Hepatocyte (in vitro differentiated cells): Measurements from ENCODE around the gene SAMD14. TPM values are rescaled to one million over a fixed set of nuclear protein-coding genes. Genes with fewer than 3 reads are reported as not detected.

Experiments used
- DNase-seq: peaks from one replicate; pipeline ENCODE4 v3.0.0-alpha.2; 2016; ENCODE audit warnings: low spot score
- H2AFZ ChIP-seq: fragments of 200-600 bp; sonication (generic); 2 replicates; pipeline ENCODE4 v1.6.0; 2016; ENCODE audit warnings: antibody characterized with exemption, mild to moderate bottlenecking
- H3K27ac ChIP-seq: fragments of 200-600 bp; sonication (generic); 2 replicates; pipeline ENCODE4 v1.5.1; 2016; ENCODE audit warnings: mild to moderate bottlenecking
- H3K27me3 ChIP-seq: fragments of 200-600 bp; sonication (generic); 2 replicates; pipeline ENCODE4 v1.6.1; 2016
- H3K36me3 ChIP-seq: fragments of 200-600 bp; sonication (generic); replicated peaks from 2 replicates; pipeline ENCODE4 v1.5.1; 2016; ENCODE audit warnings: low read depth; ENCODE audit not compliant: insufficient read depth
- H3K4me1 ChIP-seq: fragments of 200-600 bp; sonication (generic); 2 replicates; pipeline ENCODE4 v1.5.1; 2016; ENCODE audit warnings: mild to moderate bottlenecking, moderate library complexity; ENCODE audit not compliant: insufficient read depth
- H3K4me2 ChIP-seq: fragments of 200-600 bp; sonication (generic); 2 replicates; pipeline ENCODE4 v1.6.0; 2016
- H3K4me3 ChIP-seq: fragments of 200-600 bp; sonication (generic); 2 replicates; pipeline ENCODE4 v1.5.1; 2016; ENCODE audit warnings: mild to moderate bottlenecking
- H3K79me2 ChIP-seq: fragments of 200-600 bp; sonication (generic); 2 replicates; pipeline ENCODE4 v1.6.0; 2017; ENCODE audit warnings: mild to moderate bottlenecking
- H3K9me2 ChIP-seq: fragments of 200-600 bp; sonication (generic); replicated peaks from 2 replicates; pipeline ENCODE4 v1.6.0; 2017; ENCODE audit warnings: mild to moderate bottlenecking; ENCODE audit not compliant: insufficient read depth
- H3K9me3 ChIP-seq: fragments of 200-600 bp; sonication (generic); 2 replicates; pipeline ENCODE4 v1.5.1; 2016; ENCODE audit warnings: low read depth, mild to moderate bottlenecking
- H4K20me1 ChIP-seq: fragments of 200-600 bp; sonication (generic); 2 replicates; pipeline ENCODE4 v1.6.0; 2016; ENCODE audit warnings: mild to moderate bottlenecking; ENCODE audit not compliant: insufficient read depth, poor library complexity, severe bottlenecking
- EZH2 ChIP-seq: fragments of 200-600 bp; sonication (generic); IDR thresholded peaks from 2 replicates; pipeline ENCODE4 v1.6.1; 2016; ENCODE audit warnings: antibody characterized with exemption, mild to moderate bottlenecking, borderline replicate concordance
- EZH2phosphoT487 ChIP-seq: fragments of 200-600 bp; sonication (generic); IDR thresholded peaks from one replicate; pipeline ENCODE4 v1.6.1; 2018; ENCODE audit warnings: antibody characterized with exemption, mild to moderate bottlenecking, low read depth, moderate library complexity; ENCODE audit not compliant: unreplicated experiment, severe bottlenecking
- WGBS: methylation state at CpG from one replicate; pipeline ENCODE4 v1.1.6; 2016; ENCODE audit warnings: low lambda C conversion rate; ENCODE audit errors: missing lambda C conversion rate; 5-methylcytosine and 5-hydroxymethylcytosine counted together
- polyA plus RNA-seq: library from polyadenylated mRNA; unstranded; fragments of >200 nt; fragmentation: Nextera tagmentation; extraction: Ambion mirVana; gene quantifications from 2 replicates; pipeline ENCODE4 v1.2.1, GENCODE V29; 2016
- total RNA-seq: library from RNA; depleted of rRNA; stranded (reverse); fragments of >200 nt; gene quantifications from 2 replicates; pipeline ENCODE4 v1.2.3, GENCODE V29; 2014
- TF ChIP-seq, protein P1 (sequence below): fragments of 200-600 bp; sonication (generic); IDR thresholded peaks from 2 replicates; pipeline ENCODE4 v1.5.1; 2016; ENCODE audit warnings: antibody characterized with exemption, mild to moderate bottlenecking; ENCODE audit not compliant: poor library complexity

Gene SAMD14
- total RNA-seq (2.4 and 3.1 TPM in 2 replicates), polyA plus RNA-seq (3.1 and 4.2 TPM in 2 replicates)

DNA sequence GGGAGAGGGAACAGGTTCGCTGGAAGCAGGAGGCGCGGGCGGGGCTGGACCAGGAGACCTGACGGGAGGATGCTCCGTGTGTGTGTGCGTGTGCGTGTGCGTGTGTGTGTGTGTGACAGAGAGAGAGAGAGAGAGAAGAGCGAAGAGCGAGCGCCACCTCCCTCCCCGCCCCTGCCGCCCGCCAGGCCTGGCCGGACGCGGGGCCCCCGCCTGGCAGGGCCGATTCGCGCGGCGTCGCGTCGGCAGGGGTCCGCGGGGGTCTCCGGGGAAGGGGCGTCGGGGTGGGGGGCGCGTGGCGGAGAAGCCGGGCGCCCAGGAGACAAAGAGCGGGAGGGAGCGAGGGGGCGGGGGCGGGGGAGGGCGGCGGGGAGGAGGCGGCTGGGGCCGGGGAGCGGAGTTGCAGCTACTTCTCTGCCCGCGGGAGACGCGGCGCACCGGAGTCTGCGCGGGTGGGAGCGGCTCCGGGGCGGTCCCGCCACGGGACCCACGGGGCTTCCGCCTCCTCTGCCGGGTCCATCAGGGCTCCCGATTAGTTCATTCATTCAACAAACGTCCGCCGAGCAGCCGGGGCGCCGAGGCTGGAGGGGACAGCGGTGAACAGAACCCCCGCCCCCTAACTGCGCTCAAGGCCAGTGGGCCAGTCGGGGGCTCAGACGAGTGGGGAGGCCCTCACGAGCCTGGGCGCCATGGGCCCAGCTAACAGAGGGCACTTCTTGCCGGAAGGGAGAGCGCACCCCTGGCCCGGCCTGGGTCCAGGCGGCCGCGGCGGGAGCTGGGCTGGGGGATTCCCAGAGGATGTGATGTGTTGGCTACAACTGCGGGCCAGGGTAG, at the start of gene SAMD14:
TSS of gene SAMD14 (minus strand) at position 433 of the 831 bp plus-strand sequence. CDS start 5,201 bp downstream, outside the sequence.
- TF ChIP-seq, protein P1, sequence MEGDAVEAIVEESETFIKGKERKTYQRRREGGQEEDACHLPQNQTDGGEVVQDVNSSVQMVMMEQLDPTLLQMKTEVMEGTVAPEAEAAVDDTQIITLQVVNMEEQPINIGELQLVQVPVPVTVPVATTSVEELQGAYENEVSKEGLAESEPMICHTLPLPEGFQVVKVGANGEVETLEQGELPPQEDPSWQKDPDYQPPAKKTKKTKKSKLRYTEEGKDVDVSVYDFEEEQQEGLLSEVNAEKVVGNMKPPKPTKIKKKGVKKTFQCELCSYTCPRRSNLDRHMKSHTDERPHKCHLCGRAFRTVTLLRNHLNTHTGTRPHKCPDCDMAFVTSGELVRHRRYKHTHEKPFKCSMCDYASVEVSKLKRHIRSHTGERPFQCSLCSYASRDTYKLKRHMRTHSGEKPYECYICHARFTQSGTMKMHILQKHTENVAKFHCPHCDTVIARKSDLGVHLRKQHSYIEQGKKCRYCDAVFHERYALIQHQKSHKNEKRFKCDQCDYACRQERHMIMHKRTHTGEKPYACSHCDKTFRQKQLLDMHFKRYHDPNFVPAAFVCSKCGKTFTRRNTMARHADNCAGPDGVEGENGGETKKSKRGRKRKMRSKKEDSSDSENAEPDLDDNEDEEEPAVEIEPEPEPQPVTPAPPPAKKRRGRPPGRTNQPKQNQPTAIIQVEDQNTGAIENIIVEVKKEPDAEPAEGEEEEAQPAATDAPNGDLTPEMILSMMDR, result no peak
- no peak for TF ChIP-seq EZH2phosphoT487
- TF ChIP-seq EZH2, result no peak
- peak within 1 kb of the TSS; percentile 58 for H3K4me3 ChIP-seq
- H3K9me3 ChIP-seq, result no peaks in the 10 kb centered on the region
- H2AFZ ChIP-seq, result peak within 1 kb of the TSS; percentile 71
- under 1% methylated on average over 34 of the region's 84 CpGs for WGBS
- no peaks in the 10 kb centered on the region for H3K9me2 ChIP-seq
- H3K27me3 ChIP-seq, result peaks cover 3% of the 10 kb centered on the region
- no peaks in the 10 kb centered on the region for H4K20me1 ChIP-seq
- H3K27ac ChIP-seq, result peak within 1 kb of the TSS; percentile 65
- no peaks in the 10 kb centered on the region for H3K36me3 ChIP-seq
- peak within 1 kb of the TSS; percentile 99 for H3K4me2 ChIP-seq
- peaks cover 21% of the 10 kb centered on the region for H3K4me1 ChIP-seq
- H3K79me2 ChIP-seq, result no peaks in the 10 kb centered on the region
- peak; percentile 69 for DNase-seq

DNA sequence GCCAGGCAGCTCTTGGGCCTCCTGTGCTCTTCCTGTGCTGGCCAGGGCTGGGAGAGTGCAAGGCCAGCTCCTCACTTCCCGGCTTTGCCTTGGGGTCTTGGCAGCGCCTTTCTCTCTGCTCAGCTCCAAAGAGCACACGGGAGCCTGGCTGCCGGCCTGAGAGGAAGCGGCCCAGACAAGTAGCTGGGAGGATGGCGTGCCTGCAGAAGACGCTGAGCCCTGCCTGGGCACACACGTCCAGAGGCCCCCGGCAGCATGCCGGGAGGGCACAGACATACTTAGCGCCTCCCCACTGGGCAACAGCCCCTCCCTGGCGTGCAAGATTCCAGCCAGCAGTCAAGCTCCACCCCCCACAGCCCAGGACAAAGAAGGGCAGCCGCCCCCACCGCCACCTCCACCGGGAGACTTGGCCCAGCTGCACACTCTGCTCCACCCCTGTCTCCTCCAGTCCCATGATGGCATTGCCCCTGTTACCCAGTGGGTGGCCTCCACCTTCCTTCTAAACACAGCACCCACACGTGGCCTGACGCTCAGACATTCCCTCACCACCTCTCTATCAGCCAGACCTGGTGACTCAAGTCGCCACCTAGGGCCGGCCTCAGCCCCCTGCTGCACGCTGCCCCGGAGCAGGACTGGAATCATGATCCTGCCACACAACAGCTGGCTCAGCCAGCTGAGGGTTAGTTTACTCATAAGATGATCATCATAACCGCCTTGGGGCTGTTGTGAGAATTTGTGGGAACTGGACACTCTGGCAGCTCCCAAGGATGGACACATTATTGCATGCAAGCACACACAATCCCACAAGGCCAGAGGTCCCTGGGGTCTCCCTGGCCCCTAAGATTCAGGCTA, 48.2 kb upstream of the SAMD14 start:
- H3K4me3 ChIP-seq, result no peak overlapping the region
- no peak overlapping the region for H2AFZ ChIP-seq
- no peaks in the 10 kb centered on the region for H3K36me3 ChIP-seq
- H3K79me2 ChIP-seq, result no peaks in the 10 kb centered on the region
- peak overlapping the region; percentile 93 for H3K27ac ChIP-seq
- peak; percentile 91 for DNase-seq
- TF ChIP-seq EZH2, result no peak
- no peak for TF ChIP-seq EZH2phosphoT487
- TF ChIP-seq, protein P1, result peak; percentile 55
- H4K20me1 ChIP-seq, result no peaks in the 10 kb centered on the region
- H3K4me1 ChIP-seq, result peaks cover 39% of the 10 kb centered on the region
- H3K27me3 ChIP-seq, result no peaks in the 10 kb centered on the region
- H3K9me2 ChIP-seq, result no peaks in the 10 kb centered on the region
- no peaks in the 10 kb centered on the region for H3K9me3 ChIP-seq
- 5% methylated on average over 20 of the region's 22 CpGs for WGBS
- peak overlapping the region; percentile 50 for H3K4me2 ChIP-seq

DNA sequence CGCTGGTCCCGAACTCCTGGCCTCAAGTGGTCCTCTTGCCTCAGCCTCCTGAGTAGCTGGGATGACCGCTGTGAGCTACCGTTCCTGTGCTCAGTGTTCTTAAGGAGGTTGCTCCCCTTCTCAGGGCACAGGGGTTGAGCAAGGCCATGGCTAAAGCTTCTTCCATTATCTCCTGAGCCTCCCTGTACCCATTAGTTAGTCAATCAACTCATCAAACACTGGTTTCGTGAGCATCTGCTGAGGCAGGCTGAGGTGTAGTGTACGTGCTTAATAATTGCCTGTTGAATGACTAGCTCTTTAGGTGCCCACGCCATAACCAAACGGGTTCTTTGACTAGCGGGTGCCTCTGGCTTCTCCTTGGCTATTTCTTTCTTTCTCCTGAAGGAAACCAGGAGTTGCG, 47.5 kb upstream of the SAMD14 start:
- Histone ChIP-seq H3K36me3 (no peaks in the 10 kb centered on the region), H3K9me2 (no peaks in the 10 kb centered on the region), H3K27me3 (no peaks in the 10 kb centered on the region), H3K4me1 (peaks cover 47% of the 10 kb centered on the region), H4K20me1 (no peaks in the 10 kb centered on the region), H2AFZ (no peak overlapping the region), H3K4me2 (peak overlapping the region; percentile 50), H3K27ac (peak overlapping the region; percentile 93), H3K4me3 (no peak overlapping the region), H3K79me2 (no peaks in the 10 kb centered on the region), H3K9me3 (no peaks in the 10 kb centered on the region)
- WGBS, result 90% methylated on average over 10 of the region's 10 CpGs
- no peak for DNase-seq
- TF ChIP-seq, protein P1, result no peak
- TF ChIP-seq EZH2, result no peak
- no peak for TF ChIP-seq EZH2phosphoT487
